NT2/D1 (cell line): ENCODE data around the gene SFI1.
"Not testable (repeated sequence)": the region's sequence is repeated elsewhere in the genome, so short reads cannot be mapped to it uniquely, and the experiment has no call there.

Experiments used
- SUZ12 ChIP-seq: IDR thresholded peaks from 2 replicates; pipeline ENCODE4 v1.6.1; 2011; ENCODE audit not compliant: insufficient read length, insufficient read depth; ENCODE audit errors: extremely low read depth
- ZNF274 ChIP-seq: IDR thresholded peaks from 2 replicates; pipeline ENCODE4 v1.6.1; 2011; ENCODE audit warnings: mild to moderate bottlenecking, low read depth, low read length

- not testable (repeated sequence) for TF ChIP-seq SUZ12, ZNF274
These were observed 3.0 kb upstream of the SFI1 start for GRCh38 chr22:31493355-31493754.
